ENCODE data around the gene ZNF343. TPM values are rescaled to one million over a fixed set of nuclear protein-coding genes. Genes with fewer than 3 reads are reported as not detected.

ZNF343 gene
- total RNA-seq, 4 donors from 2014 or later, result 6.1 to 14.3 (median 12.7) TPM

DNA sequence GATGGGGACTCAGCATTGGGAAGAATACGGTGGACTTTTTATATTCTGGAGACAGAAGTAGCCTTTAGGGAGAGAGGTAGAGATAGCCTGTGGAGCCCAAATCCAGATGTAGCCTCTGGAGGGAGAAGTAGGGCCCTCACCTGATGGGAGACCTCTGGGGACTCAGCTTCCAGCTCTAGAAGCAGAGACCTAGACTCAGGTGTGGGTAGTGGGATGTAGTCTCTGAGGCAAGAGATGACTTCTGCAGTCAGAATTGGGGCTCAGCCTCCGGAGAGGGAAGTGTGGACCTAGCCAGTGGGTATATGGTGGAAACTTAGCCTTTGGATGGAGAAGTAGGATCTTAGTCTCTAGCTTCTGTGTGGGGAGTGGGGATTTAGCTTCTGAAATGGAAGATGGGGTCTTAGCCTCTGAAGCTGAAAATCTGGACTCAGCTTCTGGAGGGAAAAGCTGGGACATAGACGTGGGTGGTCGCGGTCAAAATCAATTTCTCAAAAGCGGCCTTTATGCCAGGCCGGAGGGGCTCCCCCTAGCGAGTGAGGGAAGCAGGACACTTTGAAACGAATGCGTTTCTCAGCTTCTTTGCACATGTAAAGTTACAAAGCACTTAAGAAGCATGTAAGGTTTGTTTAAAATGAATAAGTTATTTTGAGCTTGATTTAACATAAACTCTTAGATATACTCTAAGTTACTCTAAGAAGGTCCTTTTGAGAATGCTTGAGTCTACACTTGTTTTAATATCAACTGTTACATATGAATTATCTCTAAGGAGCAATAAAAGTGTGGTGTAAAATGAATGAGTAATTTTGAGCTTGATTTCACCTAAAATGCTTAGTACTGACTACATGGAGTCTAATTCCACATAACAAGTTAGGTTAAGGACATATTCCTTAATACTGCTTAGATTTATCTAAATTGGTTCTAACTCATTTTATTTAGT lies 12.9 kb upstream of the ZNF343 start:
- in situ Hi-C loops (cut with MboI; ENCODE audit: low sequenced_read_pairs in 4 of 4), result no loop called here
- DNase-seq, result no peak
- ATAC-seq, result no peak
- Histone ChIP-seq H3K27ac (no peak overlapping the region), H3K4me3 (no peak overlapping the region), H3K9me3 (no peaks in the 10 kb centered on the region), H3K27me3 (peaks cover 0 to 4% (median 0%) of the 10 kb centered on the region in 3 donors), H3K4me1 (peaks cover 0 to 12% of the 10 kb centered on the region in 2 donors), H3K36me3 (no peaks in the 10 kb centered on the region)
- intact Hi-C loops (cut with DNase I; ENCODE audit: low total_unique reads), result loop anchor here (5.0 kb wide), 1 partner anchor 314 kb away; no protein-coding TSS in a partner anchor
- TF ChIP-seq, protein P1, sequence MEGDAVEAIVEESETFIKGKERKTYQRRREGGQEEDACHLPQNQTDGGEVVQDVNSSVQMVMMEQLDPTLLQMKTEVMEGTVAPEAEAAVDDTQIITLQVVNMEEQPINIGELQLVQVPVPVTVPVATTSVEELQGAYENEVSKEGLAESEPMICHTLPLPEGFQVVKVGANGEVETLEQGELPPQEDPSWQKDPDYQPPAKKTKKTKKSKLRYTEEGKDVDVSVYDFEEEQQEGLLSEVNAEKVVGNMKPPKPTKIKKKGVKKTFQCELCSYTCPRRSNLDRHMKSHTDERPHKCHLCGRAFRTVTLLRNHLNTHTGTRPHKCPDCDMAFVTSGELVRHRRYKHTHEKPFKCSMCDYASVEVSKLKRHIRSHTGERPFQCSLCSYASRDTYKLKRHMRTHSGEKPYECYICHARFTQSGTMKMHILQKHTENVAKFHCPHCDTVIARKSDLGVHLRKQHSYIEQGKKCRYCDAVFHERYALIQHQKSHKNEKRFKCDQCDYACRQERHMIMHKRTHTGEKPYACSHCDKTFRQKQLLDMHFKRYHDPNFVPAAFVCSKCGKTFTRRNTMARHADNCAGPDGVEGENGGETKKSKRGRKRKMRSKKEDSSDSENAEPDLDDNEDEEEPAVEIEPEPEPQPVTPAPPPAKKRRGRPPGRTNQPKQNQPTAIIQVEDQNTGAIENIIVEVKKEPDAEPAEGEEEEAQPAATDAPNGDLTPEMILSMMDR (IDR thresholded peaks at IDR 0.05 in 4 of 5, conservative IDR thresholded peaks at IDR 0.05 in 1 of 5), result peak; percentile 30 to 77 (median 49)
- TF ChIP-seq POLR2A (IDR thresholded peaks at IDR 0.05), result no peak

DNA sequence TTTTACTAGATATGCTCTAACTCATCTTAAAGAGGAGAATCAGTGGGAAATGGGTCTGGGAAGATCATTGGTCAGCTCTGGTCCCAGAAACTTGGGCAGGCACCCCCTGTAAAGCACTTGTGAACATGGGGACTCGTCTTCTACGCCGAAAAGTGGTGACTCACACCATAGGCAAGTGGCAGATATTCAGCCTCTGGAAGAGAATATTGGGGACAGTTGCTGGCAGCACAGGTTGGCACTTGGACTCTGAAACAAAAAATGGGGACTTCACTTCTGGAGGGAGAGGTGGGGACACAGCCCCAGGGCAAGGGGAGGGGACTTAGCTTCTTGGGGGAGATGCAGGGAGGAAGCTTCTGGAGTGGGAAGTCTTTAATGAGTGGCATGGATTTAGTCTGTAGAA lies 11.9 kb upstream of the ZNF343 start:
- DNase-seq (no peak), ATAC-seq (no peak)
- Histone ChIP-seq H3K36me3 (no peaks in the 10 kb centered on the region), H3K27ac (no peak overlapping the region), H3K27me3 (peaks cover 0 to 4% (median 0%) of the 10 kb centered on the region in 3 donors), H3K9me3 (no peaks in the 10 kb centered on the region), H3K4me1 (peaks cover 0 to 12% of the 10 kb centered on the region in 2 donors), H3K4me3 (no peak overlapping the region)
- no peak for TF ChIP-seq POLR2A (IDR thresholded peaks at IDR 0.05)
- TF ChIP-seq, protein P1 (IDR thresholded peaks at IDR 0.05 in 4 of 5, conservative IDR thresholded peaks at IDR 0.05 in 1 of 5), result no peak
- in situ Hi-C loops (cut with MboI; ENCODE audit: low sequenced_read_pairs in 4 of 4), result no loop called here
- intact Hi-C loops (cut with DNase I; ENCODE audit: low total_unique reads), result loop anchor here (5.0 kb wide), 1 partner anchor 313 kb away; no protein-coding TSS in a partner anchor

DNA sequence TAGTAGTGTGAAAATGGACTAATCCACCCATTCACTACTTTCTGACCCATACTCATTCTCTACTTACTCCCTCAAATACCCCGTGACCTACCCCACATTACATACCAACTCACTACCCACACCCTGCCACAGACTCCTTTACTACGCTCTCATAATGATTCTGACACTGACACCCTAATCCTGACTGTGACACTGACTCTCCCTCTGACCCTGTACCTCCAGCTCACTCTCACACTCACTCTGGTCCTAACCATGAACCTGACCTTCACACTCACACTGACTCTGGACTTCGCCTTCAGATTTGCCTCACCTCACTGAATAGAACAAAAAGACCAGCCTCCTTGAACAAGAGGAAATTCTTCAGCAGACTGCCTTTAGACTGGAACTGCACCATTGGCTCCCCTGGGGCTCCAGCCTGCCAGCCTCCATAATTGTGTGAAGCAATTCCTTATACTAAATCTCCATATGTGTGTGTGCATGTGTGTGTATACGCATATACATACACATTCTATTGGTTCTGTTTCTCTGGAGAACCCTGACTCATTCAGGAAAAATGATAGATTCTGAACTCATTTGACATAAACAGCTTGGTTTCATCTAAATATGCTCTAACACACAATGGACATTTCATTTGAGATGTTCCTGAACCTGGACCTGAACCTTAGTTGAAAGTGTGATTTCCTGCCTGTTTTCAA lies 10.5 kb upstream of the ZNF343 start:
- ATAC-seq (no peak), DNase-seq (no peak)
- Histone ChIP-seq H3K27ac (no peak overlapping the region), H3K27me3 (peaks cover 0 to 4% (median 0%) of the 10 kb centered on the region in 3 donors), H3K4me3 (no peak overlapping the region), H3K4me1 (peaks cover 0 to 5% of the 10 kb centered on the region in 2 donors), H3K36me3 (no peaks in the 10 kb centered on the region), H3K9me3 (no peaks in the 10 kb centered on the region)
- intact Hi-C loops (cut with DNase I; ENCODE audit: low total_unique reads) (no loop called here), in situ Hi-C loops (cut with MboI; ENCODE audit: low sequenced_read_pairs in 4 of 4) (loop anchor here in 1 of 4 donors (10.0 kb wide), 1 partner anchor 136 kb away; the partner anchor contains the start of gene NOP56)
- TF ChIP-seq POLR2A (IDR thresholded peaks at IDR 0.05), result no peak
- TF ChIP-seq, protein P1 (IDR thresholded peaks at IDR 0.05 in 4 of 5, conservative IDR thresholded peaks at IDR 0.05 in 1 of 5), result no peak

DNA sequence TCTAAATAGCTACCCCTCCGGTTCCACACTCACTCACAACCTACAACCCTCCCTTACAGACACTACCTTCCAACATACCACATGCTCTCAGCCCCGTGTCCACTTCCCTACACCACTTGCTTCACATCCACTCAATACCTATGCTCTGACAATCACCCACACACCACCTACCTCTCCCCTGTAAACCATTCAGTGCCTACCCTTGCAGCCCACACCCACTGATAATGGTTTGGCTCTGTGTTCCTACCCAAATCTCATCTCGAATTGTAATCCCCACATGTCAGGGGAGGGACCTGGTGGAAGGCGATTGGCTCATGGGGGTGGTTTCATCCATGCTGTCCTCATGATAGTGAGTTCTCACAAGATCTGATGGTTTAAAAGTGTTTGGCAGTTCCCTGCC lies 9.8 kb upstream of the ZNF343 start:
- TF ChIP-seq POLR2A (IDR thresholded peaks at IDR 0.05), result no peak
- TF ChIP-seq, protein P1 (IDR thresholded peaks at IDR 0.05 in 4 of 5, conservative IDR thresholded peaks at IDR 0.05 in 1 of 5), result no peak
- no peaks in the 10 kb centered on the region for H3K4me1 ChIP-seq
- peaks cover 0 to 4% (median 0%) of the 10 kb centered on the region in 3 donors for H3K27me3 ChIP-seq
- ATAC-seq (no peak), DNase-seq (no peak)
- H3K9me3 ChIP-seq, result no peaks in the 10 kb centered on the region
- in situ Hi-C loops (cut with MboI; ENCODE audit: low sequenced_read_pairs in 4 of 4) (loop anchor here in 1 of 4 donors (10.0 kb wide), 1 partner anchor 136 kb away; the partner anchor contains the start of gene NOP56), intact Hi-C loops (cut with DNase I; ENCODE audit: low total_unique reads) (no loop called here)
- no peak overlapping the region for H3K27ac ChIP-seq
- H3K36me3 ChIP-seq, result no peaks in the 10 kb centered on the region
- no peak overlapping the region for H3K4me3 ChIP-seq
